ENCODE data around the gene ANKS4B.
"Not testable (repeated sequence)": the region's sequence is repeated elsewhere in the genome, so short reads cannot be mapped to it uniquely, and the experiment has no call there.

Gene ANKS4B

GRCh38 chr16:21219551-21219950 is 13.9 kb upstream of the ANKS4B start:
- DNase-seq = no peak

DNA sequence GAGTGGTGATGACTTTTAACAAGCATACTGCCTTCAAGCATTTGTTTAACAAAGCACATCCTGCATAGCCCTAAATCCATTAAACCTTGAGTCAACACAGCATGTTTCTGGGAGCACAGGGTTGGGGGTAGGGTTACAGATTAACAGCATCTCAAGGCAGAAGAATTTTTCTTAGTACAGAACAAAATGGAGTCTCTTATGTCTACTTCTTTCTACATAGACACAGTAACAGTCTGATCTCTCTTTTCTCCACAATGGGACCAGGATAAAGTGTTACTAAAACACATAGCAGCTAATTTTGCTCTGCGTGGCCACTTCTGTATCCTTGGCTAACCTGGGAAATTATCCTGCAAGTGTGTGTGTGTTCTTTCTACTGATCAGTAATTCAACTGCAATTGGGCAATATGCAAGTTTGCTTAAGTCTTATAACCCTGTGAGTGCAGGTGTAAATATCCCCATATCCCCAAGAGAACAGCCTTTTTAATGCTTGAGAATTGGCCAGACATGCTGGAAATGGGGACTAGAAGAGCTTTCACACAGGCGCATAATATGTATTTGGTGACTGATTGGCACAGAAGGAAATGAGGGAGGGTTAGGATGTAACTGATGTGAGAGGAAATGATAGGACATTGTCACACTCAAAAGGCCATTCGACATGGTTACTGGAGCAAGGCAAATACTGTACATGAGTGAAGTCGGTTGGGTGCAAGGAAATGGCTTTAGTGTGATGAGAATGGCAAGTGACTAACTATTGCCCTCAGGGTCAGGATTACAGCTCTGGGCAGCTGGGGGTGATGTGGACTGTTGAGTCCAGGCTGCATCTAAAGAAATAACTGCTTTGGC is 10.8 kb upstream of the ANKS4B start:
- peak in 1 of 3 experiments; percentile 55 for DNase-seq

DNA sequence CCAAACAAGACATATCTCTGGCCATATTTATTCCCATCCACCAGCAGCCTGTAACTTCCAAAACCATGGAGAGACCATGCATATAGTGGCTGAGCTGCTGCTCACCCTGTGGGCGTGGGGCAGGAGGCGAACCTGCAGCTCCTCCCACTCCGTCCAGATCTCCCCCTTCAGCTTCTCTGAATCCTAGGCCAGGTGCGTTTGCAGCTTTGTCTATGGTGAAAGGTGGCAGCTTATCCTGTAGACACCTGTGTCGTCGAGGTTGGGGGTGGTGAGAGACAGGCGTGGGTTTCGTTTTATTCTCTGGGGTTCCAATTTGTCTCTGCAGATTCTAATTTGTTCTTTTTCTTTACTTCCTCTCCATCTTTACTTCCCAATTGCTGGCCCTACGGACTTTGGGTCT is 9.7 kb upstream of the ANKS4B start:
- DNase-seq = no peak

GRCh38 chr16:21224800-21225199 is 8.7 kb upstream of the ANKS4B start:
- no peak for DNase-seq

- no peak for DNase-seq
Observed at GRCh38 chr16:21226749-21227148, 6.8 kb upstream of the ANKS4B start.

DNA sequence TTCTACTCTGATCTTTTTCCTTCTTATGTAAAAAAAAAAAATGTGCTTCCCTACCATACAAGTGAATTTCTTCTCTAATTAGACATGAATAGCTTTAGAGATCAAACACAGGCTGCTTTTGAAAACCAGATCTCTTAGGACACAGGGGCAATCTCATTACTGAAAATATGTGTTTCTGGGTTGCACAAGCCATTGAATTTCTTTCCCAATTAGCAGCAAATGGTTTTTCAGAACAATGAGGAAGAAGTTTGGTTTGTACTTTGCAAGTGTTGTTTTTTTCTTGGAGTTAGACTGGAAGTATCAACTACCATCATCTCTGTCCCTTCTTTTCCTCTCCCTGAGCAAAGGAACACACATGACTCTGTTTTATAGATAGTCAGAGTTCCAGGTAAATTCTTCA is 5.6 kb upstream of the ANKS4B start:
- DNase-seq = no peak

GRCh38 chr16:21228361-21228872 is 5.1 kb upstream of the ANKS4B start:
- no peak for DNase-seq

- DNase-seq = no peak
Observed at GRCh38 chr16:21233045-21233520, 416 bp upstream of the ANKS4B start.

- DNase-seq = no peak
Observed at GRCh38 chr16:21235199-21235585, 1.7 kb downstream of the ANKS4B start.

- DNase-seq = no peak
Observed at GRCh38 chr16:21236831-21237230, 3.3 kb downstream of the ANKS4B start.

GRCh38 chr16:21239646-21240045 is 6.1 kb downstream of the ANKS4B start:
- DNase-seq = no peak

- DNase-seq = no peak
Observed at GRCh38 chr16:21242756-21243155, 9.3 kb downstream of the ANKS4B start.

DNA sequence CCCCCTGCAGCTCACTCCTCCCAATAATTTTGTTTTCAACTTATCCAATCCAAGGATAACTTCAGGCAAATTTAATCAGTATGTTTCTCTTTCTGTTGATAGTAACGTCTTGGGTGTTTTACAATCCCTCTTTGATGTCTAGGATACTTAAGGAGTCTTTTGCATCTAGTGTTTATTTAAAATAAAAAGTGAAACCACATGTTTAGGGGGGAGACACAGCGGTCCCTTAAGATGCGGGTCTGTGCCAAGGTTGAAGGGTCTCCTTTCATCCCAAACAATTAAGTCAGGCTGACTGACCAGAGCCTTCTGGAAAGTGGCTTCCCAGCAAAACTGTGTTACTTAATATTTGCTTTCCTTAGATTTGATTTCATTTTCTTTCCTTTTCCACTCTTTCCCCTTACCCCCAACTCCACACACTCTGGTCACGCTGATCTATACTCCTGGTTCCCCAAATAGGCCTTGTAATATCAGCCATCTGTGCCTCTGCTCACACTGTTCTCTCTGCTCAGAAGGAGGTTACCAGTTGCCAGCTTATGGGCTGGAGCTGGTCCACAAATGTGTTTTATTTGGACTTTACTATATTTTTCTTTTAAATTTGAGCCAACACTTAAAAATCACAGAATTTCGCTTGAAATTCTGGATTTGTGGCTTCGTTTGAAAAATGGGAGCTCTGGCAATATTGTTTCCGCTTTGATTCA is 11.2 kb downstream of the ANKS4B start:
- DNase-seq = no peak

DNA sequence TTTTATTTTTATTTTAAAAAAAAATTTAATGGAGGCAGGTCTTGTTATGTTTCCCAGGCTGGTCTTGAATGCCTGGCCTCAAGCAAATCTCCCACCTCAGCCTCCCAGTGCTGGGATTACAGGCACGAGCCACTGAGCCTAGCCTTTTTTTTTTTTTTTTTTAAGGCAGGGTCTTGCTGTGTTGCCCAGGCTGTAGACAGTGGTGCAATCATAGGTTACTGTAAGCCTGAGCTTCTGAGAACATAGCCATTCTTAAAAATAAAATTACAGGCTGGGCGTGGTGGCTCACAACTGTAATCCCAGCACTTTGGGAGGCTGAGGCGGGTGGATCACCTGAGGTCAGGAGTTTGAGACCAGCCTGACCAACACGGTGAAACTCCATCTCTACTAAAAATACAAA is 14.7 kb downstream of the ANKS4B start:
- not testable (repeated sequence) for DNase-seq

- no peak for DNase-seq
Observed at GRCh38 chr16:21250072-21250923, 16.8 kb downstream of the ANKS4B start.

GRCh38 chr16:21253470-21253869 is 20.0 kb downstream of the ANKS4B start:
- no peak for DNase-seq

- DNase-seq = no peak
Observed at GRCh38 chr16:21256636-21257035, 23.1 kb downstream of the ANKS4B start.

- no peak for DNase-seq
Observed at GRCh38 chr16:21257284-21257683, 23.8 kb downstream of the ANKS4B start.

GRCh38 chr16:21260870-21261791 is 27.6 kb downstream of the ANKS4B start:
- DNase-seq = no peak

DNA sequence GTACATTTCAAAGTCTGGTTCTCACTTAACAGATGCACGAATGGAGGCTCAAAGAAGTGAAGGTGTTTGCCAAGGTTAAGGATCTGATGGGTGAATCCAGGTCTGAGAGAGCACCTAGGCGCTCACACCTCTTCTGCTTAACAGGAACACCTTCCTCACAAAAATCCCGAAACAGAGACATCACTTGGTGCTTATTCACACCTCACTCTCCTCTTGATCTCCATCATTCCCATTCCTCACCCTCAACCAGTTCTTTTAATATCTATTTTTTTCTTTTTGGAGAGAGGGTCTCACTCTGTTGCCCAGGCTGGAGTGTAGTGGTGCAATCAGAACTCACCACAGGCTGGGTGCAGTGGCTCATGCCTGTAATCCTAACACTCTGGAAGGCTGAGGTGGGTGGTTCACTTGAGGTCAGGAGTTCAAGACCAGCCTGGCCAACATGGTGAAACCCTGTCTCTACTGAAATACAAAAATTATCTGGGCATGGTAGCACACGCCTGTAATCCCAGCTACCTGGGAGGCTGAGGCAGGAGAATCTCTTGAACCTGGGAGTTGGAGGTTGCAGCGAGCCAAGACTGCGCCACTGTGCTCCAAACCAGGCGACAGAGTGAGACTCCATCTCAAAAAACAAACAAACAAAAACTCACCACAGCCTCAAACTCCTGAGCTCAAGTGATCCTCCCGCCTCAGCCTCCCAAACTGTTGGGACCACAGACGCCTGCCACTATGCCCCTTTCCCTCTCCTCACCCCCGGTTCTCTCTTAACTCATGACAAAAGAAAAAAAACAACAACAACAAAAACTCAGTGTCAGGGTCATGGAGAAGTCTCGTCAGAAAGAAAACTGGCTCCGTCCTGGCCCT is 29.5 kb downstream of the ANKS4B start:
- DNase-seq = no peak

Data from NCI-H1417 (cell line).